ENCODE data around the gene AMBP.

Gene AMBP

DNA sequence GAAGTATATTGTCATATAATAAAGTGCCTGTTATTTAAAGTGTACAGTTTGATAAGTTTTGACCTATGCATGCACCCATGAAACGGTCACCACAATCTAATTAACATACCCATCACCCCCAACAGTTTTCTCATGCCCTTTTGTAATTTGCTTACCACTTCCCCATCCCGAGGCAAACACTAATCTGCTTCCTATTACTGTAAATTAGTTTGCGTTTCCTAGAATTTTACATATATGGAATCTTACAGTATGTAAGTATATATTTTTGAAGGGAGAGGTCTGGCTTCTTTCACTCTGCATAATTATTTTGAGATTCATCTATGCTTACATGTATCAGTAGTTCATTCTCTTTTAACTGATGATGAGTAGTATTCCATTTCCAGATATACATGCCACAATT is 56.5 kb downstream of the AMBP start:
- ATAC-seq (ENCODE audit: low read depth) (no peak), DNase-seq (ENCODE audit: low spot score in 2 of 2) (no peak)
- no peaks in the 10 kb centered on the region for H3K27me3 Mint-ChIP-seq
- H3K27ac Mint-ChIP-seq = no peak overlapping the region
- H3K4me1 Mint-ChIP-seq = no peaks in the 10 kb centered on the region
- H3K9me3 Mint-ChIP-seq = peaks cover 16% of the 10 kb centered on the region
- peaks cover 20% of the 10 kb centered on the region for H3K36me3 Mint-ChIP-seq
- no peak overlapping the region for H3K4me3 Mint-ChIP-seq

DNA sequence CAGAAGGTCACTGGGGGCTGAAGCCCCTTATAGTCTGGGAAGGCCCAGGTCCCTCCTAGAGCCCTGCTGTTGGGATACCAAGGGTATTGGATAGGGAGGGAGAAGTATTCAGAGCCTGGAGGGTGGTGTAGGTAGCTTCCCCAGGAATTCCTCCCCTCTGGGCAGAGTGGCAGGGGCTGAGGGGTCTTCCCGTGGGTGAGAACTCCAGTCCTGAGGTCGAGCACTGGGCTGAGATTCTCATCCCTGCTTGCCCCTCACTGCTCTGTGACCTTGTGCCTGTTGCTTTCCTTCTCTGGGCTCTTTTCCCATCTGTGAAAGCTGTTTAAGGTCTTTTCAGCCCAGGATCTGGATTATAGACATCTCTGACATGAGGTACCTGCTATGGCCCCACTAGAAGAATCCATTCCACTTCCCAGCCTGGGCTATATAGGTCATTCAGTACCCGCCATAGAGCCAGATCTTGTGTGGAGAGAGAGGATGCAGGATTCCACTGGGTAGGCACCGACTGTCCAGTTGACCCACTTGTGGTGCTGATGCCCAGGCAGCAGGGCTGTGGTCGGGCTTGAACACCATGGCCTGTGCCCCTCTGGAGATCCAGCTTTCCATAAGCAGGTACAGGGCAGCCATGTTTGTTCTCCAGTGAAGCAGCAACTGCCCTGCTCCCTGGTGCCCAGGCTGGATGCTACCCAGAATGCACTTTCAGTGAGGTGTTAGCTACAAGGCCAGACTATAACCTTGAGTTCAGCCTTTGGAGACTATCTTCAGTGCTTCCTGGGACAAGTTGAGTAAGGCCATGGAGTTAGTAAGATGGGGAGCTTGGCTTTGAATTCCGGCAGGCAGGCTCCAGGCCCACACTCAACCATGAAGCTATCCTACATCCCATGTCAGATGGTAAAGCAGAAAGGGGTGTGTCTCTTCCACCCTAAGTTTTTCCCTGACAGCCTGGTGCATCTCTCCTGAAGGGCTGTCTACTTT is 60.1 kb downstream of the AMBP start:
- peak in 1 of 2 donors; percentile 6 for DNase-seq (ENCODE audit: low spot score in 2 of 2)
- Mint-ChIP-seq H3K4me3 (no peak overlapping the region), H3K27ac (no peak overlapping the region), H3K36me3 (peaks cover 5% of the 10 kb centered on the region), H3K27me3 (no peaks in the 10 kb centered on the region), H3K4me1 (no peaks in the 10 kb centered on the region), H3K9me3 (peaks cover 9% of the 10 kb centered on the region)
- ATAC-seq (ENCODE audit: low read depth) = no peak

DNA sequence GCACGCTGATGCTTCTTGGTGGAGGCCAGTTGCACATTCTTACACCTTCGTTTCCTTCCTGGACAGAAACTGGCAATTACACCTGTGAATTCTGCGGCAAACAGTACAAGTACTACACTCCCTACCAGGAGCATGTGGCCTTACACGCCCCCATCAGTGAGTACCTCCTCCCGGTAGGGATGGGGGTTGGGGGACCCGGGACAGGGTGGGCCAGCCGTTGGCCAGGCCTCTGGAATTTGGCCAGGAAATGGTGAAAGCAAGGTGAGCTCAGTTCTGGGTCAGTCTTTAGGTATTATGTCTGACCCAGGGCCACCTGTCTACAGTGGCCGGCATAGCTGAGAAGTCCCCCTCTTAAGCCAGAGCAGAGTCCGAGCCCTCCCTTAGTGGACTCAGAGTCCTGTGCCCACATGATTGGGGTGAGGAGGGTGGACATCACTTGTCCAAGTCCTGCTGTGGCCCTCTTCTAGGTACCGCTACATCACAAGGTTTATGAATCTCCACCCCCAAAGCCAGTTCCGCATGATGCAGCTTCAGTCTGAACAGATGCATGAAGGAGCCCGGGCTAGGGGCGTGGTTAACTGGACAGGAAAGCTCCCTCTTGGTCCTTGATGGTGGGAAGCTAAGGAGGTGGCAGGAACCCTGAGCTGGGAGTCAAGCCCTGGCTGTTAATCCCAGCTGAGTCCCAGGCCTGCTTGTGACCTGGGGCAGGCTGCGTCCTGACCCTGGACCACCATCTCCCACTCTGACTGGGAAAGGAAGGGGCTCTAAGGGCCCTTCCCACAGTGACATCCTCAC is 61.3 kb downstream of the AMBP start:
- Mint-ChIP-seq H3K4me3 (no peak overlapping the region), H3K36me3 (peaks cover 3% of the 10 kb centered on the region), H3K4me1 (no peaks in the 10 kb centered on the region), H3K27me3 (no peaks in the 10 kb centered on the region), H3K27ac (no peak overlapping the region), H3K9me3 (peaks cover 7% of the 10 kb centered on the region)
- peak in 1 of 2 donors; percentile 2 for DNase-seq (ENCODE audit: low spot score in 2 of 2)
- ATAC-seq (ENCODE audit: low read depth) = no peak

DNA sequence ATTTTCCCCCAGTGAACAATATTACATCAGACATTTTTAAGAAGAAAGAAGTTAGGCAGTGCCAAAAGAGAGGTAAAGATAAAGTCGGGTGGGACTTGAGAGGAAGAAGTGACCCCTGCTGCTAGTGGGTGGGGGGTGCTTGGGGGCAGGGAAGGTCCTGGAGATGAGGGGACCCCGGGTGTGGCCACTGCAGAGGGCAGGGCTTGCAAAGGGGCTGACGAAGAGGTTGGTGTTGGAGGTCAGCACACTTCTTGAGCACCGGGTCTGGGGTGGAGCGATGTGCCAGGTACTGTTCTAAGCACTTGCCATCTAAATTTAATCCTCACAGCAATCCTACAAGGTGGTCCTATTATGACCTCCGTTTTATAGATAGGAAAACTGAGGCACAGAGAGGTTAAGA is 62.0 kb downstream of the AMBP start:
- Mint-ChIP-seq H3K9me3 (peaks cover 7% of the 10 kb centered on the region), H3K27me3 (no peaks in the 10 kb centered on the region), H3K4me3 (no peak overlapping the region), H3K4me1 (no peaks in the 10 kb centered on the region), H3K27ac (no peak overlapping the region), H3K36me3 (peaks cover 5% of the 10 kb centered on the region)
- no peak for ATAC-seq (ENCODE audit: low read depth)
- no peak for DNase-seq (ENCODE audit: low spot score in 2 of 2)

DNA sequence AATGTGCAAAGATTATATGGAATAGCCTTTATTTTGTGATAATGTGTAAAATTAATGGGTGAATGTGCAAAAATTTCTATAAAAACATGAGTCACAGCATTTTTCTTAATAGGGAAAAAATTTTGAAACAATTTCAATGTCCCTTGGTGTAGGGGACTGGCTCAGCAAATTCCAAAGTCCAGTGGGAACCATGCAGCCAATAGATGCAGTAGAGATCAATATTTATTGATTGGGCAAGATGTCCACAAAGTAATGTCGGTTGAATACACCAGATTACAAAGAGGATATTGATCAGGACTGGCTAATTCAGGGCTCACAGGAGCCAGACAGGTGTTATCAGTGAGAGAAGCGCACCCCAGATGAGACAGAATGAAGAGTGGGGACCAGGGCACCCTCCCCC is 62.5 kb downstream of the AMBP start:
- Mint-ChIP-seq H3K9me3 (peaks cover 7% of the 10 kb centered on the region), H3K36me3 (peaks cover 6% of the 10 kb centered on the region), H3K4me3 (no peak overlapping the region), H3K27me3 (peaks cover 1% of the 10 kb centered on the region), H3K4me1 (no peaks in the 10 kb centered on the region), H3K27ac (no peak overlapping the region)
- ATAC-seq (ENCODE audit: low read depth) = no peak
- DNase-seq (ENCODE audit: low spot score in 2 of 2) = no peak

DNA sequence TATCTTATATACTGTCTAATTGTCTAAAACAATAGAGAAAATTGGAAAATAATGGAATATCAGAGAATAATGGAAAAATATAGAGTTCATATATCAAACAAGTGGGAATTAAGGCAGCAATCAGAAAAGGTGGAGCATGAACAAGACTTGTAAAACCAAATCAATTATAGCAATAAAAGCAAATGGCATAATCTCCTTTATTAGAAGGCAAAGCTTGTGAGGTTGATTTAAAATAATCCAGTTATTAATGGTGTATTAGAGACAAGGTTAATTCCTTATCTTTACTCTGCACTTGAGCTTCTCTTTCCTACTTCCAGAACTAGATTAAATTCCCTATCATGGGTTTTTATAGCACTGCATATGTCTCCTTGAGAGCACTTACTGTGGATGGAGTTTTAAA is 64.1 kb downstream of the AMBP start:
- Mint-ChIP-seq H3K36me3 (peaks cover 6% of the 10 kb centered on the region), H3K9me3 (peaks cover 7% of the 10 kb centered on the region), H3K27me3 (peaks cover 1% of the 10 kb centered on the region), H3K4me3 (no peak overlapping the region), H3K27ac (no peak overlapping the region), H3K4me1 (no peaks in the 10 kb centered on the region)
- no peak for DNase-seq (ENCODE audit: low spot score in 2 of 2)
- no peak for ATAC-seq (ENCODE audit: low read depth)

DNA sequence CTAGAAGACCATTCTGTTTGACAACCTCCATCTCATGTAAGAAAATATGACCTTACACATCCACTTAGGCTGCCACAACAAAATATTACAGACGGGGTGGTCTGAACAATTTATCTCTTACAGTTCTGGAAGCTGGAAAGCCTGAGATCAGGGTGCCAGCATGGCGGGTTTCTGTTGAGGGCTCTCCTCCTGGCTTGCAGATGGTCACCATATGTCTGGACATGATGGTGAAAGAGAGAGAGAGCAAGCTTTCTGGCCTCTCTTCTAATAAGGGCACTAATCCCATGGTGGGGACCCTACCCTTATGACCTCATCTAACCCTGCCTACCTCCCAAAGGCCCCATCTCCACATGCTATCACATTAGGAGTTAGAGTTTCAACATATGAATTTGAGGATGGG is 66.0 kb downstream of the AMBP start:
- no peaks in the 10 kb centered on the region for H3K4me1 Mint-ChIP-seq

DNA sequence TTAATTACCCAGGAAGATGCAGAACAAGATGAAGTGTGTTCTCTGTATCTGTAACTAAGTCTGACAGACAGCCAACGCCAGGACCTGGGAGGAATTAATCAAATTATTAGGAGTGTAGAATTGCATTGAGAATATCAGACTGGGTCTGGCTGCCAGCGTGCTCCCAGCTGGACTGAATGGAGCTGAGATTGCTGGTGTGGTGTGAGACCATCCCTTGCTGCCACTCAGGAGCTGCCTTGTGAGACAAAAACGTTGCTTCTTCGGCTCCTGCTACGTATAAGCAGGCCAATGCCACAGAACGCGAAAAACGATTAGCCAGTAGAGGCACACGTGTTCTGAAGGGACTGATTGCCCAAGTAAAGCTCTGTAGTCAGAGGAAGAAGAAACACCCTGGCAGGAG is 66.8 kb downstream of the AMBP start:
- DNase-seq (ENCODE audit: low spot score in 2 of 2) = no peak
- H3K9me3 Mint-ChIP-seq = peaks cover 7% of the 10 kb centered on the region
- no peak overlapping the region for H3K27ac Mint-ChIP-seq
- ATAC-seq (ENCODE audit: low read depth) = no peak
- peaks cover 1% of the 10 kb centered on the region for H3K27me3 Mint-ChIP-seq
- H3K4me3 Mint-ChIP-seq = no peak overlapping the region
- no peaks in the 10 kb centered on the region for H3K4me1 Mint-ChIP-seq
- H3K36me3 Mint-ChIP-seq = peaks cover 6% of the 10 kb centered on the region

More for the DNA sequence above, 66.0 kb downstream of the AMBP start:
- no peak overlapping the region for H3K4me3 Mint-ChIP-seq
- H3K9me3 Mint-ChIP-seq = peaks cover 7% of the 10 kb centered on the region
- H3K27ac Mint-ChIP-seq = no peak overlapping the region
- no peak for ATAC-seq (ENCODE audit: low read depth)
- H3K36me3 Mint-ChIP-seq = peaks cover 6% of the 10 kb centered on the region
- DNase-seq (ENCODE audit: low spot score in 2 of 2) = no peak
- H3K27me3 Mint-ChIP-seq = peaks cover 1% of the 10 kb centered on the region

Data from memory B cell (primary cell).